ACHN (cell line): ENCODE measurements around the gene SIL1.
"Not testable (repeated sequence)": the region's sequence is repeated elsewhere in the genome, so short reads cannot be mapped to it uniquely, and the experiment has no call there.

Experiments used
- DNase-seq: peaks from one replicate; pipeline ENCODE4 v3.0.0-alpha.2; 2015
- in situ Hi-C: cut with HindIII; loops from 2 replicates; pipeline ENCODE4 v1.10.0; 2017; ENCODE audit warnings: low sequenced_read_pairs, low pct_ligation_motif_present, low pct_unique_long_range_greater_than_20kb

SIL1 gene

GRCh38 chr5:139023286-139023685 lies 174.9 kb downstream of the SIL1 start:
- no peak for DNase-seq
- in situ Hi-C loops, result no loop called here

GRCh38 chr5:139022528-139022927 lies 175.6 kb downstream of the SIL1 start:
- DNase-seq, result no peak
- in situ Hi-C loops, result no loop called here

- in situ Hi-C loops, result no loop called here
- no peak for DNase-seq
Measured at GRCh38 chr5:139021346-139021745, 176.8 kb downstream of the SIL1 start.

- in situ Hi-C loops, result no loop called here
- no peak for DNase-seq
Measured at GRCh38 chr5:139019880-139020279, 178.3 kb downstream of the SIL1 start.

- in situ Hi-C loops, result no loop called here
- DNase-seq, result no peak
Measured at GRCh38 chr5:139019211-139019610, 179.0 kb downstream of the SIL1 start.

GRCh38 chr5:139017624-139018023 lies 180.5 kb downstream of the SIL1 start:
- no peak for DNase-seq
- in situ Hi-C loops, result no loop called here

- DNase-seq, result no peak
- in situ Hi-C loops, result no loop called here
Measured at GRCh38 chr5:139016186-139016585, 182.0 kb downstream of the SIL1 start.

- peak; percentile 59 for DNase-seq
- in situ Hi-C loops, result no loop called here
Measured at GRCh38 chr5:139014726-139015125, 183.4 kb downstream of the SIL1 start.

- in situ Hi-C loops, result no loop called here
Measured at GRCh38 chr5:139012176-139012575, 186.0 kb downstream of the SIL1 start.

GRCh38 chr5:139011156-139011555 lies 187.0 kb downstream of the SIL1 start:
- DNase-seq, in situ Hi-C loops: not testable (repeated sequence)

More at GRCh38 chr5:139012176-139012575, 186.0 kb downstream of the SIL1 start:
- no peak for DNase-seq

- DNase-seq, result no peak
- in situ Hi-C loops, result no loop called here
Measured at GRCh38 chr5:139004374-139005307, 193.5 kb downstream of the SIL1 start.

- no peak for DNase-seq
- in situ Hi-C loops, result no loop called here
Measured at GRCh38 chr5:138999674-139000073, 198.5 kb downstream of the SIL1 start.

GRCh38 chr5:138998521-138998920 lies 199.6 kb downstream of the SIL1 start:
- in situ Hi-C loops, result no loop called here
- DNase-seq, result no peak

- no peak for DNase-seq
- in situ Hi-C loops, result no loop called here
Measured at GRCh38 chr5:138996120-138996519, 202.0 kb downstream of the SIL1 start.

GRCh38 chr5:138990986-138991590 lies 207.1 kb downstream of the SIL1 start:
- in situ Hi-C loops, result no loop called here
- no peak for DNase-seq

GRCh38 chr5:138989720-138990119 lies 208.4 kb downstream of the SIL1 start:
- DNase-seq, result no peak
- in situ Hi-C loops, result no loop called here

- DNase-seq, result no peak
- in situ Hi-C loops, result no loop called here
Measured at GRCh38 chr5:138986186-138986800, 211.9 kb downstream of the SIL1 start.

- in situ Hi-C loops, result no loop called here
- DNase-seq, result no peak
Measured at GRCh38 chr5:138985683-138986082, 212.5 kb downstream of the SIL1 start.

- in situ Hi-C loops, result no loop called here
- peak; percentile 48 for DNase-seq
Measured at GRCh38 chr5:138985256-138985655, 212.9 kb downstream of the SIL1 start.
